Epidermal melanocyte (primary cell): ENCODE measurements around the gene ASTE1.
"Not testable (repeated sequence)": the region's sequence is repeated elsewhere in the genome, so short reads cannot be mapped to it uniquely, and the experiment has no call there.

ENCODE experiments used
- DNase-seq: peaks from one replicate; pipeline ENCODE4 v3.0.0; 2011; ENCODE audit warnings: low spot score; ENCODE audit not compliant: insufficient read length

Gene ASTE1

DNA sequence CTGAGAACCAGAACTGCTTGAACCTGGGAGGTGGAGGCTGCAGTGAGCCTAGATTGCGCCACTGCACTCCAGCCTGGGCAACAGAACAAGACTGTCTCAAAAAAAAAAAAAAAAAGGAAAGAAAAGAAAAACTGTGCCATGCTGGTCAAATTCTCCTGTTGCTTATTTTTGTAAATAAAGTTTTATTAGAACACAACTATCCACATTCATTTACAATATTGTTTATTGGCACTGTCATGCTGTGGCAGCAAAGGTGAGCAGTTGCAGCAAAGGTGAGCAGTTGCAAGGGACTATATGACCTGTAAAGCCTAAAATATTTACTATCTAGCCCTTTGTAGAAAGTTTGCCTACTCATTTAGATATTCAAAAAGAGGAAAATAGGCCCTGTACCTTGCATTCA, 18.3 kb downstream of the ASTE1 start:
- no peak for DNase-seq

DNA sequence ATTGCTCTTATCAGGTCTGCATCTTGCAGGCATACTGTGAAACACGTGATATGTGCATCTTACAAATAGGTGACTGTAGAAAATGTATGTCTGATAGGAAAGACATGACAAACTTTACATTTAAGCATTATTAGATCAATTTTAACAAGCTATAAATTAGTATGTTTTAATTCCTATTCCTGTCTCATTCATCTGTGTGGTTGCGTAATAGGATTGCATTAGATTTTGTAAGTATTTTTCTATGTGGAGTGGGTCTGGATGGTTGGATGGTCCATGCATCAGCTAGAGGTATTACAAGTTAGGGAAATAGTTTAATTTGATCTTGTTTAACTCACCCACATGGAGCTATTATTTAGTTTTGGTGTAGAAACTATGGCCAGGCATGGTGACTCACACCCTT, 18.8 kb downstream of the ASTE1 start:
- no peak for DNase-seq

DNA sequence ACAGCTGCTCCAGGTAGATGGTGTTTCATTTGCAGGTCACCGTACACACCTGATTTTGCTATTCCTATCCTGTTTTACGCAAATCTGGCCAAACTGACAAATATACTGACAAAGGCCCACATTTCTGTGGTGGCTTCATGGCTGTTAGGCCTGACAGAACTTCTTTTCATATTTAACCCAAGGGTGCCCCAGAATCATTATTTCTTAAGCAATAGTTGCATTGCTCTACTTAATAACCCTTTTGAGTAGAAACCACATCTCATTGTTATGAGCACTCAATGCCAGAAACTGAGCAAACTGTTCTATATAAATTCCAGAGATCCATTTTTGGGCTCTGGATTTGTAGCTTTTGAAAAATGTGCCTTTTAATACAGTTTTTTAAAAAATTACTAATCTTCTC, 19.4 kb downstream of the ASTE1 start:
- DNase-seq, result no peak

DNA sequence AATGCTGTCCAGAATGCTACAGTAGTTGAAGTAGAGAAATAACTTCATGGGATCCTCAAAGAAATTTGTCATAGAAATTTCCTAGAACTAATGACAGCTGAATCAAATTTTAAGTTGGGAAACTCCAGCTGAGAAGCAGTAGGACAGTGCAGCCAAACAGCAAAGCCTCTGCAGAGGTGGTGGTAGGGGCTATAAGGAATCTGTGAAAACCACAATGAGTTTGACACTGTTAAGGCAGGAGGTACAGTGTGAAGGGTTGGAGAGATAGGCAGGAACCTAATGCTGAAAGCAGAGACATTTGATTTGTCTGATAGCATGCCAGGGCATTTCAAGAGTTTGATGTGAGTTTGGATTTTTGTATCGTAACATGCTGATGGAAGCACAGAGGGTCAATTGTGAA, 22.0 kb downstream of the ASTE1 start:
- DNase-seq, result no peak

DNA sequence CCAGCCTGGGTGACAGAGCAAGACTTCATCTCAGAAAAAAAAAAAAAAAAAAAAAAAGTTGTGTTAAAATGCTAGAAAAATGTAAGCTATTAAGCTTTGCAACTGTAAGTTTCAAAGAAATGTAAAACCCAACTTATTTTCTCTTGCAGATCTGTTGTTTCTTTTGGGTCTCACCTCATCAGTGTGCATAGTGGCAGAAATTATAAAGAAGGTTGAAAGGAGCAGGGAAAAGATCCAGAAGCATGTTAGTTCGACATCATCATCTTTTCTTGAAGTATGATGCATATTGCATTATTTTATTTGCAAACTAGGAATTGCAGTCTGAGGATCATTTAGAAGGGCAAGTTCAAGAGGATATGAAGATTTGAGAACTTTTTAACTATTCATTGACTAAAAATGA, 25.6 kb downstream of the ASTE1 start:
- DNase-seq, result no peak

DNA sequence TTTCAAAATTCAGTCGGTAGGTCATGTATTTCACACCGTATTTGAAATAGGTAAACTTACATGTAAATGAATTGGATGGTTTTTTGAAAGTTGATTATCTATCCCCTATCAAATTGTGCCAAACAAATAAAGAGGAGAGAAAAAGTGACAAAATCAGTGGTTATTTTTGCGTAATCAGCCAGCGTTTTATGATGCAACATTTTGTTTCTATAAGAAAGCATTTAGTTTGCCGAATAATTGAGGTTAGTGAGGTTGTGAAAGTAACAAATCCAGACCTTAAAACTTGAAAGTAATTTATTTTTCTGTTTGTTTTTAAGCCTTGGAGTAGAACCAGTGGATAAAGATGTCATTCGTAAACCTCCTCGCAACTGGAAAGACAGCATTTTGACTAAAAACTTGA, 29.3 kb downstream of the ASTE1 start:
- no peak for DNase-seq

DNA sequence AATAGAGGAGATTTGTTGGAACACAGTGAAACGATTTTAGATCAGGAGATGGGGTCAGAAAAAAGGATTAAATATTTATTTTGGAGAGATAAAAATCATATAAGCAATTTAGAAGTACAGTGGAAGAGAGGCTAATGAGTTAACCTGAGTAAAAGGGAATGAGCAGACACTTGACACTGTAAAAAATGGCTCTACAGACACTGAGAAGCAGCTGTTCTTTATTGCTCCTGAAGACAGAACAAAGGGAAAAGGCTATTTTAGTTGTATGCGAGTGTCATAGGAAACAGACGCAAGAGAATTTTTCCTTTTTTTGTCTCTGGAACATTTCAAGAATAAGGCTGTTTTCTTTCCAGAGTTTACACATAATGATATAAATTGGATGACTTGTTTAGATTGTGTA, 34.3 kb downstream of the ASTE1 start:
- DNase-seq, result no peak

DNA sequence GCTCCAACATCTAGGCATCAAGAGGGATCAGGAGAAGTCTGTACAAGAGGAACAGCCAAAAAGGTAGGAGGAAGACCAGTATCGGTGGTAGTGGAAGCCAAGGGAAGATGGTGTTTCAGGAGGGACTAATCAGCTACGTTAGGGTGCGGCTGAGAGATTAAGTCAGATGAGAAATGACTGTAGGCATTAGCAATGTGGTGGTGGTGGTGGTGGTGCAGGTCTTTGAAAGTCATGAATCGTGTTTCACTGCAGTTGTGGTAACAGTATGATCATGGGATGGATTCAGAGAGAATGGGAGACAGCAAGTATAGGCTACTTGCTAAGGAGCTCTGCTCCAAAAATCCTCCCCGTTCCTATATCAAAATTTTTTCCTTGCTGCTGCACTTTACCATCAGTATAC, 35.5 kb downstream of the ASTE1 start:
- no peak for DNase-seq

DNA sequence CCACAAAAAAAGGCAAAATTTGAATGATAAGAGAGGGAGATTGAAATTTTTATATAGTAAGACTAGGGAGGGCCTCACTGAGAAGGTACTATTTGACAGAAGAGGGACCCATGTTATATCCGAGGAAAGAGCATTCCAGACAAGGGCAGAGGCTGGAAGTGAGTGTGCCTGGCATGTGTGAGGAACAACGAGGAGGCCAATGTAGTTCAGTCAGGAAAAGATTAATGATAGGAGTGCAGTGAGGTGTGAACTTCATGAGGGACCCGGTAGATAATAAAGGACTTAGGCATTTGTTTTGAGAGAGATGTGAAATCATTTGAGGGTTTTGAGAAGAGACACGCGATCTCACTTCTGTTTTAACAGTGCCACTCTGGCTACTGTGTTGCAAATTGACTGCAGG, 36.3 kb downstream of the ASTE1 start:
- no peak for DNase-seq

DNA sequence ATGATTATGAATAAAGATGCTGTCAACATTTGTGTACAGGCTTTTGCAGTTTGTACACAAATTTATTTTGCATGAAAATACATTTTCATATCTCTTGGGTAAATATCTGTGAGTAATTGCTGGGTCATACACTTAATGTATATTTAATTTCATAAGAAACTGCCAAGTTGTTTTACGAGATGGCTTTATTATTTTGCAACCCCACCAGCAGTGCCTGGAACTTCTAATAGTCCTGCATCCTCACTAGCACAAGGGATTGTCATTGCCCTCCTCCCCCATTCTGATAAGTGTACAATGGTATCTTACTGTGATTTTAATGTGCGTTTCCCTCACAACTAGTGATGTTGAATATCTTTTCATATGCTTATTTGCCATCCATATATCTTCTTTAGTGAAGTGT, 45.2 kb downstream of the ASTE1 start:
- no peak for DNase-seq

DNA sequence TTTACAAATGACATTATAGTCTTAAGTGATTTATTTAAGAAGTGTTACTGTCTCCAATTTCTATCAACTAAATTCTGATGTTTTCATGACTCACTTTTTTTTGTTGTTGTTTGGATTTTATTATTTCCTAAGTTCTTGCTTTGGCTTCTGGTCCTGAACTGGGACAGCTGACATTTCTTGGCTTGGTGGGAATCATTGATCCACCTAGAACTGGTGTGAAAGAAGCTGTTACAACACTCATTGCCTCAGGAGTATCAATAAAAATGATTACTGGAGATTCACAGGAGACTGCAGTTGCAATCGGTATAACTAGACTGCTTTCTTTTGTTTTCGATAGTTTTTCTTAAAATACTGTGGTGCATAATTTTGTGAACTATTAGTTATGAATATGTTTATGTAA, 47.5 kb downstream of the ASTE1 start:
- no peak for DNase-seq

DNA sequence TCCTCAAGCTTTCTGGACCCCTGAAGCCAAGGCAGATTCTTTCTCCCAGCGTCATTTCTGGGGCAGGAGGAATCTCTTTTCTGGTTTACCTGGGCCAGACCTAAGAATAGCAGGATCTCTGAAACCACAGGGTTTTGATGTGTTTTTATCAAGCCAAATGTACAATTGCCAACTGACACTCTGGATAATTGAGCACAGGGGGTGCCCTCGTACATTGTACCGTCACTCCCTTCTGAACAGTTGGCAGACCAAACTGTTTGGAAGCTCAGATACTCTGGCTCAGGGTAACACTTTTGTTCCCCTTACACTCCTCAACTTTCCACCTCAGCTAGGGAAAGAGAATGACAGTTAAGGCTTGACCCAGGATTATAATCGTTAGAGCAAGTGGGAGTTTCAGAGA, 49.9 kb downstream of the ASTE1 start:
- no peak for DNase-seq

DNA sequence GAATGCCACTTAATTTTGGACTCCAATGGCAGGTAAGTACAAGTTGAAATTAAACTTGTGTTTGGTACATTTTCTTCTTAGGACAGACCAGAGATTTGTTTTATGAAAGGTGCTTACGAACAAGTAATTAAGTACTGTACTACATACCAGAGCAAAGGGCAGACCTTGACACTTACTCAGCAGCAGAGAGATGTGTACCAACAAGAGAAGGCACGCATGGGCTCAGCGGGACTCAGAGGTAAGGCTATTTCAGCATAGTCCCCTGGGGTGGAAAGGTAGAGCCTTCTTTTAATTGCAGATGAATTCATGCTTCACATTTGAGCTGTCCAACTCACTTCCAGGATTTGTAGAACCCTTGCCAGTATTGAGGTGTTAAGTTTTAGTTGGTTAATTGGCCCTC, 51.4 kb downstream of the ASTE1 start:
- no peak for DNase-seq

DNA sequence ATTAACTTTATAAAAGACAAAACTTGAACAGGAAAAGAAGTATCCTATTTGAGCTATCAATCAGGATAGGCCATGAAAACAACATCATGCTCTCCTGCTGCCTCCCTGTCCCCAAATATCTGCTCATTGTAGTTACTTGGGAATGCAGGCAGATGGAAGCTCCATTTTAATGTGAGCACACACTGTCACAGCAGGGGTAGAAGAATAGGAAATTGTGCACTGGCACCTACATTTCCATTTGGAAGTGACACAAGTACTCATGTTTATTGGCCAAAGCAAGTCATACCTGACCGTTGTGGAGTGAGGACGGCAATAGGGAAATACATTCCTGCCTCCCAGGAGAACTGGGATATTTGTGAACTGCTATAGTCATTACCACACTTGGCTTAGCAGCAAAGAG, 52.4 kb downstream of the ASTE1 start:
- no peak for DNase-seq

DNA sequence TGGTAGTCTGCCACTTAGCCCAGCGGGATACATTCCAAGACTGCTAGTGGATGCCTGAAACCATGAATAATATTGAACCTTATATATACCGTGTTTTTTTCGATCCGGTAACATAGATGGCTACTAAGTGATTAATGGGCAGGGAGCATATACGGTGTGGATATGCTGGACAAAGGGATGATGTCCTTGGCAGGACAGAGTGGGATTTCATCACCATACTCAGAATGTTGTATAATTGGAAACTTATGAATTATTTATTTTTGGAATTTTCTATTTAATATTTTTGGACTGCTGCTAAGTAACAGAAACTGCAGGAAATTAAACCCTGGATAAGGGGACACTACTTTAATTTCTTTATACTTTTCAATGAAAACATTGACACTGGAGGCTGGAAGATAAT, 53.2 kb downstream of the ASTE1 start:
- no peak for DNase-seq

DNA sequence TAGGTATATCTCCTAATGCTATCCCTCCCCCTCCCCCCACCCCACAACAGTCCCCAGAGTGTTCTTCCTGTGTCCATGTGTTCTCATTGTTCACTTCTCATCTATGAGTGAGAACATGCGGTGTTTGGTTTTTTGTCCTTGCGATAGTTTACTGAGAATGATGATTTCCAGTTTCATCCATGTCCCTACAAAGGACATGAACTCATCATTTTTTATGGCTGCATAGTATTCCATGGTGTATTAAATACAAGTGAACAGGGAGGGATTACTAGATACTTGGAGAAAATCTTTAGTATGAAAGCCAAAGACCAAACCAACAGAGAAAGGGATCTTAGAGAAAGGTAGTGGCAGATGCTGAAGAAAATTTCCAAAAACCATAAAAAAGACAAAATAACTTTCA, 54.0 kb downstream of the ASTE1 start:
- not testable (repeated sequence) for DNase-seq

DNA sequence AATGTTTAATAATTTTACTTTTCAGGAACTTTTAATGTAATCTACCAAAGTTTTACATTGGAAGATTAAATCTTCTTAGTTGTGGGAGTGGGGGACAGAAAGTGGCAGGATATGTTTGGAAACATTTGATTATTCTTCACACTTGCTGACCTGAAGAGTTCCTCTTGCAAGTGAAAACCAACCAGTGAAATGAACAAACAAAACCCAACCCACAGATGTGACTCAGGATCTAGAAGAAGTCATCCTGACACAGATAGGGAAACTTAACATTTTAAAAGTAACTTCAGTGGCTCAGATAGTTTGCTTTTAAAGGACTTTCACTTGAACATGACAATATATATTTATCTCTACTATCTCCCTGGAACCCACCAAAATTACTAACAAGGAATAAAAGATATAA, 55.4 kb downstream of the ASTE1 start:
- no peak for DNase-seq

DNA sequence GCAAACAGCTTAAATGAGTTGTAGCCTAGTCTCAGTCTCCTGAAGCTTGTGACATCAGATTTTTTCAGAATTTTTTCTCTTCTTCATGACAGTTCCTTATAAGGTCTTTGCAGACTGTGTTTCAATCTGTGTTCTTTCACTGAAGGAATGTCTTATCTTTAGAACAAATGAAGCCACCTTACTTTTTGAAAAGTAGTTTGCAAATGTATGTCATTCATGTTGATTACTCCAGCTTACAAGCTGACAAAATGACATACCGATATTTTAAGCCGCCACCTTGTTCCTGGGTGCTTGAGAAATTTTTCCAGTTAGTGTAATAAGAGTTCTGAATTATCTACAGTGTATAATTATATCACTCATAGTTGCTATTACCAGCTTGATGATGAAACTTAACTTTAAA, 57.0 kb downstream of the ASTE1 start:
- DNase-seq, result no peak

DNA sequence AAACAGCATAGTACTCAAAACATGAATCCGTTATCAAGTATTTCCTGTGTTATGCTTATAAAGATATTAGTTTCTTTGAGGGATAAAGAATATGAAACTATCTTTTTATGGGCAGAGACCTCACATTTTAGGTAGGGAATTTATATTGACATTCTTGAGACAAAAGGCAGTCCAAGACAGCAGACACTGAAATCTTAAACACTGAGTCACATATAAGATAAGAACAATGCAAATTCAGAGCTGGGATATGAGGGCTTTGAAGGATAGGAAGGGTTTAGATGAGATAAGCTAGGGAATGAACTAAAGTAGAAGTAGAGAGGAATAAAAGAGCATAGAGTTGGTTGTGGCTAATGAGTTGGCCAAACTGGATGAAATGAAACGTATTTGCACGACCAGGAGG, 58.4 kb downstream of the ASTE1 start:
- DNase-seq, result no peak

DNA sequence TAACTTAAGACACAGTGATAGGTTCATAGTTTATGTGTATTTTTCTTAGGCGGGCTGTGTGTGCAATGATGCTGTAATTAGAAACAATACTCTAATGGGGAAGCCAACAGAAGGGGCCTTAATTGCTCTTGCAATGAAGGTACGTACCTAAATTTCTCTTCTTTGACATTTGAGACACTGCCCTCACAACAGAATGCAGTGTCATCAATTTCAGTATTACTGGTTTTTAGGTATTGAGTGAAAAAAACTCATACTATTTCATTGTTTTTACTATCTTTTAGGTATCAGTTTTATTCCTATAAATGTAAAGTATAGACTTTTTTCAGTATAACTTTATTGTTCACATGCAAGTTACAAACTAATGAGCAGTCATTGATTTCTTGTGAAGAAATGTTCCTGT, 59.3 kb downstream of the ASTE1 start:
- DNase-seq, result no peak

DNA sequence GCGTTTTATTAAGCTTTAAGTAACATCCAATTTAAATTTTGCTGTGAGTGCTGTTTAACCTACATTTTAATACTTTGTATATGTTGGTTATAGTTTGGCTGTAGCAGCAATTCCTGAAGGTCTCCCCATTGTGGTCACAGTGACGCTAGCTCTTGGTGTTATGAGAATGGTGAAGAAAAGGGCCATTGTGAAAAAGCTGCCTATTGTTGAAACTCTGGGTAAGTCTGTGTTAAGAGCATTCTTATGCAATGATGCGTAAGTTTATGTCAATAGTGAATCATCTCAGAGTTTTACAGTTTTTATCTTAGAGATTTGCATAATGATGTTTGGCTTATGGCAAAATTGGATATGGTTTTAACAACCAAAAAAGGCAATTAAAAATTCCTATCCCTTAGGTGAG, 62.7 kb downstream of the ASTE1 start:
- no peak for DNase-seq
